Trophoblast cell (in vitro differentiated cells and primary cell): ENCODE results near the gene DIS3L.
"Not testable (repeated sequence)": the region's sequence is repeated elsewhere in the genome, so short reads cannot be mapped to it uniquely, and the experiment has no call there.

Experiments
- DNase-seq, 2 donors: peaks; one replicate each; pipeline ENCODE4 v3.0.0-alpha.2; 2016
- H2AFZ ChIP-seq: 2 replicates; pipeline ENCODE4 v1.6.1; 2013; ENCODE audit warnings: low read length, moderate library complexity, mild to moderate bottlenecking; ENCODE audit not compliant: insufficient read depth, poor library complexity
- H2AK5ac ChIP-seq: 2 replicates; pipeline ENCODE4 v1.6.1; 2013; ENCODE audit warnings: mild to moderate bottlenecking, low read length
- H2BK120ac ChIP-seq: 2 replicates; pipeline ENCODE4 v1.6.1; 2013; ENCODE audit warnings: low read length, mild to moderate bottlenecking, moderate library complexity; ENCODE audit not compliant: insufficient read depth, poor library complexity
- H2BK12ac ChIP-seq: 2 replicates; pipeline ENCODE4 v1.6.1; 2013; ENCODE audit warnings: mild to moderate bottlenecking, low read length, moderate library complexity
- H2BK5ac ChIP-seq: 2 replicates; pipeline ENCODE4 v1.6.1; 2013; ENCODE audit warnings: low read length, low read depth, moderate library complexity, mild to moderate bottlenecking; ENCODE audit not compliant: poor library complexity
- H3K14ac ChIP-seq: 2 replicates; pipeline ENCODE4 v1.6.1; 2013; ENCODE audit warnings: mild to moderate bottlenecking, low read length
- H3K18ac ChIP-seq: 2 replicates; pipeline ENCODE4 v1.6.1; 2013; ENCODE audit warnings: mild to moderate bottlenecking, low read length
- H3K23ac ChIP-seq: 2 replicates; pipeline ENCODE4 v1.6.1; 2013; ENCODE audit warnings: low read length
- H3K27ac ChIP-seq: 2 replicates; pipeline ENCODE4 v1.5.1; 2013; ENCODE audit warnings: low read depth, mild to moderate bottlenecking, inconsistent platforms, low read length, moderate library complexity
- H3K27me3 ChIP-seq: 2 replicates; pipeline ENCODE4 v1.6.1; 2013; ENCODE audit warnings: inconsistent platforms, mild to moderate bottlenecking, low read length, moderate library complexity; ENCODE audit not compliant: insufficient read depth
- H3K36me3 ChIP-seq, 2 experiments: 1 replicate in 1 of 2; 2 replicates in 1 of 2; pipeline ENCODE4 v1.6.1; 2013; ENCODE audit warnings: low read length in 2 of 2, mild to moderate bottlenecking in 2 of 2, moderate library complexity in 1 of 2; ENCODE audit not compliant: insufficient read depth in 2 of 2, control insufficient read depth in 1 of 2
- H3K4ac ChIP-seq: 2 replicates; pipeline ENCODE4 v1.6.1; 2013; ENCODE audit warnings: low read depth, mild to moderate bottlenecking, low read length, moderate library complexity
- H3K4me1 ChIP-seq, 2 experiments: 1 replicate in 1 of 2; 2 replicates in 1 of 2; pipeline ENCODE4 v1.6.1; 2013; ENCODE audit warnings: low read length in 2 of 2, mild to moderate bottlenecking in 2 of 2, moderate library complexity in 1 of 2; ENCODE audit not compliant: insufficient read depth in 2 of 2, control insufficient read depth in 1 of 2
- H3K4me2 ChIP-seq: 2 replicates; pipeline ENCODE4 v1.6.1; 2013; ENCODE audit warnings: inconsistent platforms, mild to moderate bottlenecking, low read length, moderate library complexity
- H3K4me3 ChIP-seq: 2 replicates; pipeline ENCODE4 v1.5.1; 2013; ENCODE audit warnings: mild to moderate bottlenecking, low read depth, low read length, inconsistent platforms
- H3K79me1 ChIP-seq: one replicate; pipeline ENCODE4 v1.6.1; 2013; ENCODE audit warnings: low read length
- H3K79me2 ChIP-seq: 2 replicates; pipeline ENCODE4 v1.6.1; 2013; ENCODE audit warnings: low read length, mild to moderate bottlenecking; ENCODE audit not compliant: control insufficient read depth, insufficient read depth, poor library complexity
- H3K9ac ChIP-seq: 2 replicates; pipeline ENCODE4 v1.6.1; 2013; ENCODE audit warnings: mild to moderate bottlenecking, low read length
- H3K9me3 ChIP-seq: 2 replicates; pipeline ENCODE4 v1.6.1; 2013; ENCODE audit warnings: low read depth, mild to moderate bottlenecking, control low read depth, inconsistent platforms, low read length; ENCODE audit not compliant: insufficient read depth
- H4K12ac ChIP-seq: 2 replicates; pipeline ENCODE4 v1.6.1; 2013; ENCODE audit warnings: low read depth, mild to moderate bottlenecking, low read length, moderate library complexity
- H4K8ac ChIP-seq: 2 replicates; pipeline ENCODE4 v1.6.1; 2013; ENCODE audit warnings: low read depth, mild to moderate bottlenecking, low read length, moderate library complexity
- H4K91ac ChIP-seq: one replicate; pipeline ENCODE4 v1.6.1; 2013; ENCODE audit warnings: low read depth, mild to moderate bottlenecking, low read length, moderate library complexity
- WGBS: extraction: QIAGEN DNeasy Blood & Tissue Kit; methylation state at CpG from one replicate; pipeline ENCODE4 v1.1.7; 2013; ENCODE audit warnings: missing lambda C conversion rate; ENCODE audit not compliant: insufficient read length, insufficient coverage; ENCODE audit errors: extremely low coverage; 5-methylcytosine and 5-hydroxymethylcytosine counted together

Gene DIS3L

DNA sequence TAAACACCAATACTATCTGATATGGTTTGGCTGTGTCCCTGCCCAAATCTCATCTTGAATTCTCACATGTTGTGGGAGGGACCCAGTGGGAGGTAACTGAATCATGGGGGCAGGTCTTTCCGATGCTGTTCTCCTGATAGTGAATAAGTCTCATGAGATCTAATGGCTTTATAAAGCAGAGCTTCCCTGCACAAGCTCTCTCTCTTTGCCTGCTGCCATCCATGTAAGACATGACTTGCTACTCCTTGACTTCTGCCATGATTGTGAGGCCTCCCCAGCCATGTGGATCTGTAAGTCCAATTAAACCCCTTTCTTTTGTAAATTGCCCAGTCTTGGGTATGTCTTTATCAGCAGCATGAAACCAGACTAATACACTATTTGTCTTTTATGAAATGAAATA, 30.5 kb upstream of the DIS3L start:
- not testable (repeated sequence) for H3K14ac ChIP-seq, H3K36me3 ChIP-seq, H3K23ac ChIP-seq, H4K91ac ChIP-seq, DNase-seq, H3K4ac ChIP-seq, H3K27ac ChIP-seq, H3K79me2 ChIP-seq, H2AFZ ChIP-seq, H2BK5ac ChIP-seq, H4K12ac ChIP-seq, H3K4me3 ChIP-seq, H2AK5ac ChIP-seq, H3K18ac ChIP-seq, H2BK120ac ChIP-seq, H3K27me3 ChIP-seq, H3K9ac ChIP-seq, H4K8ac ChIP-seq, H3K4me2 ChIP-seq, H2BK12ac ChIP-seq, H3K9me3 ChIP-seq, H3K4me1 ChIP-seq, H3K79me1 ChIP-seq
- no CpG with 5 or more reads among the region's 1 CpG for WGBS

DNA sequence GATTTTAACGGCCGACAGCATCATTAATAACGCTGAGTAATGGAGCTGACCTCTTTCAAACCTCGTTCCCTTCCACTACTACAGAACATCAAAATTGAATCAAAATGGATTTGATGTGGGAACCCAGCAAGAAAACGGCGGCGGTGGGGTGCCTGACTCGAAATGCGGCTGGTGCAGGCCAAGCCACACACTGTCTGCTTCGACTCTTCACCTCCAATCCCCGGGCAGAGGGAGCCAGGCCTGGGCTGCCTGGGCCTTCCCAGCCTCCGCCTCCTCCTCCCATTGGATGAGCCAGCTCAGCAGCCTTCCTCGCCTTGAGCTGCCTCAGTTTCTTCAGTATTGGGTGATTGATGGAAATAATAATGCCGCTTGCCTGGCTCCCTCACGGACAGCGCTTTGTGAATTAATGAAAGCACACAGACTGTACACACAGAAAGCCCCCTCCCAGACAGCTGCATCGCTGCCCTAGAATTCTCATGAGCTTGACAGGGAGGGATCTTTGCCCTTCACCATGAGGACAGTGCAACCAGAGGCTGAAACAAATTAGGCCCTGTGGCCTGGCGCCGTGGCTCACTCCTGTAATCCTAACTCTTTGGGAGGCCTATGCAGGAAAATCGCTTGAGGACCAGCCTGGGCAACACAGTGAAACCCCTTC, 28.4 kb upstream of the DIS3L start:
- no peak overlapping the region for H3K27ac ChIP-seq
- H4K12ac ChIP-seq = no peak overlapping the region
- no peak overlapping the region for H2BK120ac ChIP-seq
- no peak for DNase-seq
- H4K91ac ChIP-seq = no peak overlapping the region
- peaks cover 1% of the 10 kb centered on the region for H3K9me3 ChIP-seq
- no peaks in the 10 kb centered on the region for H3K79me2 ChIP-seq
- H3K18ac ChIP-seq = no peak overlapping the region
- no peak overlapping the region for H3K4me3 ChIP-seq
- WGBS = no CpG with 5 or more reads among the region's 20 CpGs
- no peak overlapping the region for H2BK5ac ChIP-seq
- H3K14ac ChIP-seq = no peak overlapping the region
- H3K36me3 ChIP-seq = no peaks in the 10 kb centered on the region
- no peak overlapping the region for H2AK5ac ChIP-seq
- H3K79me1 ChIP-seq = no peaks in the 10 kb centered on the region
- no peak overlapping the region for H3K9ac ChIP-seq
- H3K4me1 ChIP-seq = peaks cover 0 to 3% of the 10 kb centered on the region in 2 experiments
- H3K4me2 ChIP-seq = no peak overlapping the region
- no peak overlapping the region for H2BK12ac ChIP-seq
- H3K27me3 ChIP-seq = no peaks in the 10 kb centered on the region
- H3K4ac ChIP-seq = no peak overlapping the region
- H2AFZ ChIP-seq = no peak overlapping the region
- no peak overlapping the region for H4K8ac ChIP-seq
- H3K23ac ChIP-seq = no peak overlapping the region

DNA sequence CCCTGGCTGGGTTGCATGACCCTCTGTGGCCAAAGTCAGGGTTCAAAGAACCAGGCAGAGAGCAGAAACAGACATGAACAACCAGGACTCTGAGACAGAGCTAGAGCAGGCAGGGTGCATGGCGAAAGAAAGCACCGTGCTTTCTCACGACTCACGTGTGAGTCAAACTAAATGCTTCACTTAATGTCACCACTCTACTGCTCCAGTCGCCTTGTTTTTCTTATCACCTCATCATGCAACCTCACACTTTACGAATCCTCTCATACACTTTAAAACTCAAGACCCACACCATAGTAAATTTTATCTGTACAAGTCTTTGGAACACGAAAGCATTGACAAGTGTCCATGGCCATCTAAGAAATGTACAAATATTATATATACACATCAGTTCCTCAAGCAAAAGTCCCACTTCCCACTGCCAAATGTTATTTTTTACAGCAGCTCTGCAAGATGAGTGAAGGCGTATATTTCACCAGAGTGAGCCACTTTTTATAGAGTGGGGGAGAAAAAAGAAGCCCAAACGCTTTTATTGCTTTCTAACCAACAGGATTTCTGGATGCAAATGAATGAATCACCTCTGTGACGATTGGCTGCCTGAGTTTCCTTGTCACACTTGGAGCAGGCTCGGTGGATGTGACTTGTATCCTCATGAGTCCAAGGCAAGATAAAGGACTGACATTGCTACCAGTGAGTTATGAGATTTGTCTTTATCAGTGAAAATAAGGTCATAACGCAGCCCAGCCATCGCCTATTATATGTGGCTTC, 23.9 kb upstream of the DIS3L start:
- H3K18ac ChIP-seq = no peak overlapping the region

DNA sequence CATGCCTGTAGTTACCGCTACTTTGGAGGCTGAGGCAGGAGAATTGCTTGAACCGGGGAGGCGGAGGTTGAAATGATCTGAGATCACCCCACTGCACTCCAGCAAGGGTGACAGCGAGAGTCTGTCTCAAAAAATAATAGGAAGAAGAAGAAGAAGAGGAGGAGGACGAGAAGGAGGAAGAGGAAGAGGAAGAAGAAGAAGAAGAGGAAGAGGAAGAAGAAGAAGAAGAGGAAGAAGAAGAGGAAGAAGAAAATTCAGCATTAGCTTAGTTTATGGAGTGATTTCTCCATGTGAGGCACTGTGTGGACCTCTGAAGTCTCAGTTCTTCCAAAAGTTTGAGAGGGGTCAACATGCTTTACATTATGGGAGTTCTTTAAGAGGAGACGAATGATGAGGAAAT, 22.4 kb upstream of the DIS3L start:
- no peak overlapping the region for H2BK5ac ChIP-seq
- H2BK12ac ChIP-seq = no peak overlapping the region
- no peak overlapping the region for H2BK120ac ChIP-seq
- no peaks in the 10 kb centered on the region for H3K9me3 ChIP-seq
- no peak overlapping the region for H3K4me2 ChIP-seq
- H4K12ac ChIP-seq = no peak overlapping the region
- H3K79me1 ChIP-seq = no peaks in the 10 kb centered on the region
- DNase-seq = no peak
- H3K79me2 ChIP-seq = no peaks in the 10 kb centered on the region
- no peaks in the 10 kb centered on the region for H3K27me3 ChIP-seq
- no peak overlapping the region for H3K4me3 ChIP-seq
- peaks cover 0 to 3% of the 10 kb centered on the region in 2 experiments for H3K4me1 ChIP-seq
- H3K27ac ChIP-seq = no peak overlapping the region
- WGBS = no CpG with 5 or more reads among the region's 6 CpGs
- H3K4ac ChIP-seq = no peak overlapping the region
- H3K23ac ChIP-seq = no peak overlapping the region
- no peak overlapping the region for H2AK5ac ChIP-seq
- H4K8ac ChIP-seq = no peak overlapping the region
- no peaks in the 10 kb centered on the region for H3K36me3 ChIP-seq
- H2AFZ ChIP-seq = no peak overlapping the region
- no peak overlapping the region for H3K9ac ChIP-seq
- H3K14ac ChIP-seq = no peak overlapping the region
- no peak overlapping the region for H4K91ac ChIP-seq
- H3K18ac ChIP-seq = no peak overlapping the region

More for the DNA sequence above, 23.9 kb upstream of the DIS3L start:
- Histone ChIP-seq H2BK5ac (no peak overlapping the region), H2AK5ac (no peak overlapping the region), H3K9me3 (no peaks in the 10 kb centered on the region), H4K8ac (no peak overlapping the region), H3K79me1 (no peaks in the 10 kb centered on the region), H3K23ac (no peak overlapping the region), H3K4me2 (no peak overlapping the region), H2BK120ac (no peak overlapping the region), H3K4me1 (peaks cover 0 to 3% of the 10 kb centered on the region in 2 experiments), H3K79me2 (no peaks in the 10 kb centered on the region), H4K91ac (no peak overlapping the region), H3K14ac (no peak overlapping the region), H3K27me3 (no peaks in the 10 kb centered on the region), H4K12ac (no peak overlapping the region), H2AFZ (no peak overlapping the region), H3K4ac (no peak overlapping the region), H3K9ac (no peak overlapping the region), H3K4me3 (peak overlapping the region; percentile 8), H3K36me3 (no peaks in the 10 kb centered on the region), H2BK12ac (no peak overlapping the region), H3K27ac (no peak overlapping the region)
- WGBS = 100% methylated on average over 2 of the region's 13 CpGs
- peak; percentile 32 to 52 for DNase-seq
